ENCODE data around the gene TK2.
"Not testable (repeated sequence)": the region's sequence is repeated elsewhere in the genome, so short reads cannot be mapped to it uniquely, and the experiment has no call there.

The TK2 gene

GRCh38 chr16:66519482-66520373 lies 30.2 kb downstream of the TK2 start:
- no peak for DNase-seq

DNA sequence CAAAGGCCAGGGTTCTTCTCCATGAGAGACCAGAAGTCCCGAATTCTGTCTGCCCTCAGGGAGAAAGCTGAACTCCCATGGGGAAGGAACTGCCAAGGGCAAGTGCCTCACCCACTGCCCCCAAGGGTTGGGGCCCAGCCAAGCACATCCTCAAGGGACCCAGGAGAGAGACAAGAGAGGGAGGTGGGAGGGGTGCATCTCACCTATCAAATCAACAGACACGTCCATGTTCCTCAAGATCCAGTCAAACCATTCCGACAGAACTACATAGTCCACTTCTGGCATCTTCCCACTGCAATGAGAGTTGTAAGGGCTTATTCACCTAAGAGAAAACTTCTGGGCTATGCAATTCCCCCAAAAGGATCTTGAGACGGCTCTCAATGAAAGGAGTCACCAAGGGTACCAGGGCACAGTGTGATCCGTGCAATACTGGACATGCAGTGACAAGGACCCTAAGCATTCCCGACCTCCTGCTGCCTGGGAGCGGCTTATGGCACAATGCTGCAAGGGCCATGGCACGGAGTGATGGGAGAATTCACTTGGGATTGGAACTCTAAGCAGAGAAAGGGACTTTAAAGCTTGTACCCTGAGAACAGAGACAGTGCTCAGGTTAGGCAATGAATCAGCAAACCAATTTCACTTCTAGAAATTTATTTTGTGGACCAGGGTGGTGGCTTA lies 32.2 kb downstream of the TK2 start:
- DNase-seq = no peak

GRCh38 chr16:66516808-66517585 lies 32.9 kb downstream of the TK2 start:
- DNase-seq = peak; percentile 43

GRCh38 chr16:66516509-66516807 lies 33.5 kb downstream of the TK2 start:
- no peak for DNase-seq

DNA sequence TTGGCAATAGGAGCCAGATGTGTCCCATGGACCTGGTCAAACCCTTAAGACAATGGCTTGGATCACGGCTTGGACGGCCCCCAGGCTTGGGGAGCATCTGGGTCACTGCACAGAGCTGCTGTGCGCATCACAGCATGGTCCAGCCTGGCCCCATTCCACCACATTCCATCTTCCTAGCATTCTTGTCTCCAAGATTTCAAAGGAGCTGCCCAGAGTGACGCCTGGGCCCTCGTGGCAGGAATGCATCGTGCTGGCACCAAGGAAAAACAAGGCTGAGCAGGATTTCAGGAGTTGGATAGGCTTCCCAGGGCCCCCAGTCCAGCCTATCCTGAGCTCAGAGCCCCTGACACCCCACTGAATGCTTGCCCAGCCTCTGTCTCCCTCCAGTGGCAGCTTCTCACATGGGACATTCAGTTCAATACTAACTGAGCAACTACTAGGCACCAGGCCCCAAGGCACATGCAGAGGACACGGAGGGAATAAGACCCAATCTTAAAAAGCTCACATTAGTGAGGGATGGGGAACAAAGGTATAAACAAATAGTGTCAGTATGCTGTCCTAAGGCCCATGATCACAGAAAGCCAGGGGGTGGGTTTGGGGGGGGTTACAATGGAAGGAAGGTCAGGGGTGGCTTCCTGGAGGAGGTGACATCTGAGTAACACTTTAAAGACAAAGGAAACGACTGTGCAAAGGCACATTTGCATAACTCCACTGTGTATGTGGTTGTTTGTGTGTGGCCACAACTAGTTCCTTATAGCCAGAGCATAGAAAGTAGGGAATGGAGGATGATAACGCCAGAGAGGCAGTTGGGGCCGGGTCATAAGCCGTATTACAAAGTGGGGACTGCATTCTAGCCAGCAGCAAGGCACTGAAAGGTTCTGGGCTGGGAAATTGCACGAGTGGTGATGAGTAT lies 34.1 kb downstream of the TK2 start:
- DNase-seq = no peak

DNA sequence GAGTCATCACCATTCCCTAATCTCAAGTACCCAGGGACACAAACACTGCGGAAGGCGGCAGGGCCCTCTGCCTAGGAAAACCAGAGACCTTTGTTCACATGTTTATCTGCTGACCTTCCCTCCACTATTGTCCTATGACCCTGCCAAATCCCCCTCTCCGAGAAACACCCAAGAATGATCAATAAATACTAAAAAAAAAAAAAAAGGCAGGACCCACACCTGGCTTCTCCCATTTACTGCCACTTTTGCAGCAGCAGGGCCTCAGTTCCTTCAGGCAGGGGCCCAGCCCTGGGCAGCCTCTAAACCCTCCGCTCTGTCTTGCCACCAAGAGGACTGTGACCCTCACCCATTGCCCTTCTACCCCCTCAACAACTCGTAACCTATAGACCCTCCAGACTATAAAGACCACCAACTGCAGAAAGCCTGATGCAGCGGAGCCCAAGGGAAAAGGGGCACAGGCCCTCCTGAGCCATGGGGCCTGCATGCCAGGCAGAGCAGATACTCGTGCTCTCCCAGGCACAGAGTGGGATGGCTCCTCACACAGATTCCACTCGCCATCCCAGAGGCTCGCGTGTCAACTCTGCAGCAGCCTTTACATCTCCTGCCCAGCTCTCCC lies 34.8 kb downstream of the TK2 start:
- not testable (repeated sequence) for DNase-seq

- DNase-seq = not testable (repeated sequence)
Observed at GRCh38 chr16:66514391-66514790, 35.5 kb downstream of the TK2 start.

- DNase-seq = no peak
Observed at GRCh38 chr16:66513111-66513723, 36.7 kb downstream of the TK2 start.

DNA sequence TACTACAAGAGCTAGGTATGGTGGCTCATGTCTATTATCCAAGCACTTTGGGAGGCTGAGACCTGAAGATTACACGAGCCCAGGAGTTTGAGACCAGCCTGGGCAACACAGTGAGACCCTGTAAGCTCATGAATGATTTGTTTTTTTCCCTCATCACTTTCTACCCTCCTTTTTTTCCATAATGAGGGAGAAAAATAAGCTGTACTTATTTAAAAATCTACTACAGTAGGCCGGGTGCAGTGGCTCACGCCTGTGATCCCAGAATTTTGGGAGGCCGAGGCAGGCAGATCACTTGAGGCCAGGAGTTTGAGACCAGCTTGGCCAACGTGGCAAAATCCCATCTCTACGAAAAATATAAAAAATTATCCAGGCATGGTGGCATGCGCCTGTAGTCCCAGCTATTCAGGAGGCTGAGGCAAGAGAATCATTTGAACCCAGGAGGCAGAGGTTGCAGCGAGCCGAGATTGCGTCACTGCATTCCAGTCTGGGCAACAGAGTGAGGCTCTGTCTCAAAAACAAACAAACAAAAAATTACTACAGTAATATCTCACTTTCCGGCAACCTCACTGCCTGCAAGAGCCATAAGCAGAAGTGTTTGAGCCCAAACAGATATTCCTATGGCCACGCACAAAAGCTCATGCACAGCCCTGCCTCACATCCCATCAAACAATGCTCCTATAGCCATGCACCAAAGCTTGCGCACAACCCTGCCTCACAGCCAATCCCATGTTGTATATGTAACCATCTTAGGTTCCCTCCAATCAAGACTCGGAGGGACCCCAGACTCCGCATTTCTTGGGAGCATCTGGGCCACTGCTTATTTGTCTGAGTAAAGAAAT lies 37.4 kb downstream of the TK2 start:
- DNase-seq = no peak

DNA sequence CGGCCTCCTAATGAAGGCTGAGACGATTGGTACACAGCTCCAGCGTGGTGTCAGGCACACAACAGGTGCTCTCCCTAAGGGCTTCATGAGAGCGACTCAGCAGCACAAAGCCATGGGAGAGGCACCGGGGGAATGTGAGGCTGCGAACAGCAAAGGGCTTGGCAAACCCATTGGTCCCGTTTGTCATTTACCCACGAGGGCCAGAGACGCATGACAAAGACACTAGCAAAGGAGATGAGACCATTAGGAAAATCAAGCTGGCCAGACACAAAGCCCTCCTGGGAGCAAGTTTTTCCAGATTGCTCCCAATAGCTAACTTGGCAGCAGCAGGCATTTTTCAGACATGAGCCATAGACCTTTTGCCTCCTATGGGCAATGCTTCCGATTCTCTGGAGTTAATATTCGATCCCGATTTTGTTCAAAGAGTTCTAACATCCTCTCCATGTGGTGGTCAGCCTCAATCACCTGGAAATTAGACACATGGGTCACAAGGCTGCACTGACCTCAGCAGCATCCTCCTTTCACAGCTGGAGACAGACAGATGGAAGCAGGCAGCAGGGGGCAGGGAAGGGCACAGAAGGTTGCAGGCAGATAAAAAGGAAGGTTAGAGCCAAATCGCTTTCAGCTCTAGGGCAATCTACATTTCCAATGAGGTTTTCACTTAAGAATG lies 38.2 kb downstream of the TK2 start:
- DNase-seq = no peak

- DNase-seq = no peak
Observed at GRCh38 chr16:66510711-66511601, 39.0 kb downstream of the TK2 start.

GRCh38 chr16:66510298-66510697 lies 39.6 kb downstream of the TK2 start:
- no peak for DNase-seq

DNA sequence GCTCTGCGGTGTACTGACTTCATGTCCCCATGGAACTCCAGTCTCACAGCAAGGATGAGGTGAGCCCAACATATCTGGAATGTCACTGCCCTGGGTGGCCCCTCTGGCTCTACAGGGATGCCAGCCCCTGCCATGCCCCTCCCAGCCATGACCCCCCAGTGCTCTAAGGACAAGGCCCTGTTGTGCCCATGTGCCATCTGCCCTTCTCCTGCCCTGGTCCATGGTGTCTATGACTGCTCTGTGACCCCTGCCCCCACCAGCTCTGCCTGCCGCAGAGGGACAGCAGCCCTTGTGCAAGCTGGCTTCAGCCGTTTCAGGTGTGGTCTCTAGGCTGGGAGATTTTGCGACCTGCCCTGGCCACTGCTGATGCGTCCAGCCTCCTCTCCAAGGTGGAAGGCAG lies 40.3 kb downstream of the TK2 start:
- DNase-seq = no peak

DNA sequence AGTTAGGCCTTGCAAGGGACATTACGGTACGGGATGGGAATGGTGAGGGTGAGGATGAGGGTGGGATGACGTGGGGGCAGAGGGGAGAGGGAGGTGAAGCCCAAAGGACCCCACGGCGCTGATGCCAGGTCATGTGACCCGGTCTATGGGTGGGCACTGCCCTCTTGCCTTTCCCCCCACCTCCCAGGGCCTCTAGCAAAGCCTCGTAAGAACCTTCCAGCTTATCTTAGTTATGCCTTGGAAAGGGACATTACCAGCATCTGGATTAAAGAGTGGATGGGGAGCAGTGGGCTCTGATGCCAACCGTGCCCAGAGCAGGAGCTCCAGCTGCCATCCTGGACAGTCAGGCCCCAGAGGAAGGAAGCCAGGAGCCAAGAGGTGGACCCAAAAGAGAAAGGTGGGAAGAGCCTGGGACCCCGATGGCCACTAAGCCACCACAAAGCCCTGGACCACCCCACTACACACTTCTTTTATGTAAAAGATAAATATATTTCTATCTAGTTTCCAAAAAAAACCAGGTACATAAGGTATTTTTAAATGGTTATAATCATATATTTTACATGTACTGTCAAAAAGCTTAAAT lies 40.9 kb downstream of the TK2 start:
- DNase-seq = no peak

- DNase-seq = no peak
Observed at GRCh38 chr16:66508248-66508913, 41.5 kb downstream of the TK2 start.

DNA sequence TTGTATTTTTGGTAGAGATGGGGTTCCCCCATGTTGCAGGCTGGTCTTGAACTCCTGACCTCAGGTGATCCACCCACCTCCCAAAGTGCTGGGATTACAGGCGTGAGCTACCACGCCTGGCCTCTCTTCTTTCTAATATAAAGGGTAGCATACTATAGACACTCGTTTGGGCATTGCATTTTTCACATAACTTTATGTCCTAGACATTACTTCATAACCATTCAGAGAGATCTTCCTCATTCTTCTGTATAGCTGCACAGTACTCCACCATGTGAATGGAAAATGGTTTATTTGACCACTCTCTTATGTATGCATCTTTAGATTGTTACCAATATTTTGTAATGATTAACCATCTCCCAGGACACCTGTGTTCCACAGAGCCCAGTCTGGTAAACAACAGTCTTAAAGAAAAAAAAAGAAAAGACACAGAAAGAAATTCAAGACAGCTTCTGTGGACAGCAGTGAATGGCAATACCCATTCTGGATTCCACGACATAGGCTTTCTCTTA lies 42.1 kb downstream of the TK2 start:
- DNase-seq = no peak

GRCh38 chr16:66503612-66504011 lies 46.3 kb downstream of the TK2 start:
- no peak for DNase-seq

- no peak for DNase-seq
Observed at GRCh38 chr16:66503030-66503429, 46.9 kb downstream of the TK2 start.

Data from stimulated activated CD4-positive, alpha-beta T cell treated with anti-CD3 and anti-CD28 coated beads, Interleukin-12 subunit alpha, Interleukin-12 subunit beta, amount 100 ng/mL, for 4 hours (primary cell).